Spleen (tissue), 11 donors: ENCODE results near the gene POLN. TPM values are rescaled to one million over a fixed set of nuclear protein-coding genes. Genes with fewer than 3 reads are reported as not detected.

Source experiments
- DNase-seq: peaks from one replicate; pipeline ENCODE4 v3.0.0-alpha.2; 2020
- H3K27ac ChIP-seq, 8 donors: fragments of 200-600 bp; sonication (generic) in 7 of 8; 1 replicate in 4 of 8; 2 replicates in 4 of 8; pipeline versions ENCODE4 v1.5.0 to v1.8.0; 2016 to 2021; ENCODE audit warnings: inconsistent platforms in 4 of 8, mild to moderate bottlenecking in 4 of 8, moderate library complexity in 1 of 8
- H3K27me3 ChIP-seq, 7 donors: fragments of 200-600 bp; sonication (generic) in 6 of 7; replicated peaks in 1 of 7; 1 replicate in 4 of 7; 2 replicates in 3 of 7; pipeline versions ENCODE4 v1.5.0 to v1.8.0; 2016 to 2021; ENCODE audit warnings: inconsistent platforms in 3 of 7, mild to moderate bottlenecking in 1 of 7
- H3K36me3 ChIP-seq, 6 donors: fragments of 200-600 bp; sonication (generic) in 5 of 6; 1 replicate in 4 of 6; 2 replicates in 2 of 6; pipeline versions ENCODE4 v1.5.0 to v1.8.0; 2016 to 2021; ENCODE audit warnings: inconsistent platforms in 2 of 6
- H3K4me1 ChIP-seq, 6 donors: fragments of 200-600 bp; sonication (generic) in 5 of 6; 1 replicate in 3 of 6; 2 replicates in 3 of 6; pipeline versions ENCODE4 v1.5.0 to v1.8.0; 2016 to 2021; ENCODE audit warnings: inconsistent platforms in 3 of 6
- H3K4me3 ChIP-seq, 8 donors: fragments of 200-600 bp; sonication (generic) in 7 of 8; 1 replicate in 4 of 8; 2 replicates in 4 of 8; pipeline versions ENCODE4 v1.5.0 to v1.8.0; 2016 to 2021; ENCODE audit warnings: inconsistent platforms in 4 of 8, mild to moderate bottlenecking in 4 of 8, moderate library complexity in 2 of 8
- H3K9me3 ChIP-seq, 8 donors: fragments of 200-600 bp; sonication (generic) in 7 of 8; 1 replicate in 4 of 8; 2 replicates in 4 of 8; pipeline versions ENCODE4 v1.5.0 to v1.8.0; 2016 to 2021; ENCODE audit warnings: inconsistent platforms in 4 of 8
- POLR2A ChIP-seq, 3 donors: fragments of 450-650 bp; IDR thresholded peaks; one replicate each; pipeline ENCODE4 v1.5.1; 2017; ENCODE audit warnings: antibody characterized with exemption in 3 of 3, mild to moderate bottlenecking in 1 of 3
- POLR2AphosphoS5 ChIP-seq, 3 donors: sonication (generic); formaldehyde crosslinking; IDR thresholded peaks; one replicate each; pipeline ENCODE4 v1.5.1; 2017; ENCODE audit warnings: antibody characterized with exemption in 3 of 3
- WGBS, 5 donors: extraction: QIAGEN DNeasy Blood & Tissue Kit in 3 of 5; methylation state at CpG; one replicate each; pipeline versions ENCODE4 v1.1.5 to v1.1.7; 2013 to 2018; 5-methylcytosine and 5-hydroxymethylcytosine counted together
- intact Hi-C: fragments of 100-400 bp; cut with DNase I; formaldehyde crosslinking; loops from one replicate; pipeline ENCODE4 v1.15.0; 2023; ENCODE audit warnings: low total_unique reads
- polyA plus RNA-seq, 3 donors: library from polyadenylated mRNA; stranded (reverse); fragments of 200-250 nt; gene quantifications; one replicate each; pipeline ENCODE4 v1.2.1, GENCODE V29; 2013
- total RNA-seq, 7 donors: library from RNA; depleted of rRNA in 3 of 7; stranded (reverse); fragments of >200 nt in 3 of 7; fragmentation: NEBNext Ultra II Directional in 4 of 7; extraction: Animal tissue kit (Norgen Biotek cat#: 25700) in 4 of 7; gene quantifications; one replicate each; pipeline versions ENCODE4 v1.1.0 to v1.2.1, GENCODE V29; 2016 to 2021
- TF ChIP-seq, protein P1 (sequence below), 11 experiments: fragments of 200-600 bp in 7 of 11; fragments of 450-650 bp in 4 of 11; sonication (generic) in 4 of 11; IDR thresholded peaks in 8 of 11; conservative IDR thresholded peaks in 3 of 11; 1 replicate in 7 of 11; 2 replicates in 4 of 11; pipeline versions ENCODE4 v1.4.0 to v1.8.0; 2016 to 2021; ENCODE audit warnings: antibody characterized with exemption in 11 of 11, inconsistent platforms in 4 of 11, mild to moderate bottlenecking in 1 of 11
- donor health status: healthy with polysubstance abuse.
- donor health status: DM: no; HTN: no; CAD: no; lungs with moderate emphysema.
- donor health status: DM: no; HTN: no; CAD: no.
- donor health status: Bipolar disorder and iron deficiency.
- donor health status: healthy.
- donor health status: DM: no; HTN: no; CAD: no.
- donor health status: DM: yes; HTN: yes; CAD: no.

POLN gene
- total and polyA plus RNA-seq, 10 donors: 1.2 to 3.5 (median 2.5) TPM

GRCh38 chr4:2125023-2125422 is 116.9 kb downstream of the POLN start:
- no peak overlapping the region for H3K4me3 ChIP-seq
- no peaks in the 10 kb centered on the region for H3K4me1 ChIP-seq
- DNase-seq: no peak
- WGBS, 5 donors: 85 to 98% (median 91%) methylated on average over 4 of the region's 4 CpGs
- H3K9me3 ChIP-seq: no peaks in the 10 kb centered on the region
- TF ChIP-seq, protein P1, sequence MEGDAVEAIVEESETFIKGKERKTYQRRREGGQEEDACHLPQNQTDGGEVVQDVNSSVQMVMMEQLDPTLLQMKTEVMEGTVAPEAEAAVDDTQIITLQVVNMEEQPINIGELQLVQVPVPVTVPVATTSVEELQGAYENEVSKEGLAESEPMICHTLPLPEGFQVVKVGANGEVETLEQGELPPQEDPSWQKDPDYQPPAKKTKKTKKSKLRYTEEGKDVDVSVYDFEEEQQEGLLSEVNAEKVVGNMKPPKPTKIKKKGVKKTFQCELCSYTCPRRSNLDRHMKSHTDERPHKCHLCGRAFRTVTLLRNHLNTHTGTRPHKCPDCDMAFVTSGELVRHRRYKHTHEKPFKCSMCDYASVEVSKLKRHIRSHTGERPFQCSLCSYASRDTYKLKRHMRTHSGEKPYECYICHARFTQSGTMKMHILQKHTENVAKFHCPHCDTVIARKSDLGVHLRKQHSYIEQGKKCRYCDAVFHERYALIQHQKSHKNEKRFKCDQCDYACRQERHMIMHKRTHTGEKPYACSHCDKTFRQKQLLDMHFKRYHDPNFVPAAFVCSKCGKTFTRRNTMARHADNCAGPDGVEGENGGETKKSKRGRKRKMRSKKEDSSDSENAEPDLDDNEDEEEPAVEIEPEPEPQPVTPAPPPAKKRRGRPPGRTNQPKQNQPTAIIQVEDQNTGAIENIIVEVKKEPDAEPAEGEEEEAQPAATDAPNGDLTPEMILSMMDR (IDR thresholded peaks at IDR 0.05 in 8 of 11, conservative IDR thresholded peaks at IDR 0.05 in 3 of 11): no peak
- TF ChIP-seq POLR2A (IDR thresholded peaks at IDR 0.05) (no peak), POLR2AphosphoS5 (IDR thresholded peaks at IDR 0.05) (no peak)
- intact Hi-C loops: no loop called here
- no peaks in the 10 kb centered on the region for H3K36me3 ChIP-seq
- no peak overlapping the region for H3K27ac ChIP-seq
- H3K27me3 ChIP-seq: no peaks in the 10 kb centered on the region

DNA sequence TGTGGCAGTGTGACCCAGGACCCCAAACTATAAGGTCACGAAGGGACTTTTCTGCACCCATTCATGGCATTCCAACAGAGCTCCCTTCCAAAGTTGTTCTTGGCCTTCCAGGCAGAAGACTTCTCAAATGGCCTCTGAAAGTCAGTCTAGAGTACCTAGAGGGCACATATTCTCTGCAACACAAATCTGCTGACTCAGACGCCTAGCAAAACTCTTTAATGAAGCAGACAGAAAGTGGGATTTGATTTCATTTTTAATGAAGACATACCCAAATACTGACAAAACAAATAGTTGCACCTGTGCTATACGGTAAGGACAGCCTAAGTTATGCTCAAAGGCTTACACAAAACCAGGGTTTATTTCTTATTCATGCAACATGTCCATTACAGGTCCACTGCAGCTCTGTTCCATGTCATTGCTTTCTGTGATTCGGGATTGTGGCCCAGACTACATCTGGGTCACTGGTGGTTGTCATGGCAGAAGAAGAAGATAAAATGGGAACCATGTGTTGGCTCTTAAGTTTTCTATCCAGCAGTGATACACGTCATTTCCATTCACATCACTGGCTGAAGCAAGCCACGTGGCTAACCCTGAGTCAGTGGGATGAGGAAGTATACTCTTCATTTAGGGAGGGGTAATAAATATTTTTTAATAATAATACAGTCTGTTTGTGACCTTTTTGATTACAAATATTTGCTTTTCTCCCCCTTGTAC is 125.1 kb downstream of the POLN start:
- no peak for DNase-seq
- 77 to 86% (median 79%) methylated on average over 6 of the region's 6 CpGs for WGBS, 5 donors
- H3K27ac ChIP-seq: no peak overlapping the region
- no peaks in the 10 kb centered on the region for H3K27me3 ChIP-seq
- H3K9me3 ChIP-seq: no peaks in the 10 kb centered on the region
- H3K4me1 ChIP-seq: no peaks in the 10 kb centered on the region
- H3K4me3 ChIP-seq: no peak overlapping the region
- TF ChIP-seq, protein P1 (IDR thresholded peaks at IDR 0.05 in 8 of 11, conservative IDR thresholded peaks at IDR 0.05 in 3 of 11): no peak
- TF ChIP-seq POLR2AphosphoS5 (IDR thresholded peaks at IDR 0.05): no peak
- no peak for TF ChIP-seq POLR2A (IDR thresholded peaks at IDR 0.05)
- intact Hi-C loops: no loop called here
- no peaks in the 10 kb centered on the region for H3K36me3 ChIP-seq

GRCh38 chr4:2105559-2105958 is 136.4 kb downstream of the POLN start:
- no peak overlapping the region for H3K4me3 ChIP-seq
- DNase-seq: no peak
- peaks cover 0 to 51% (median 39%) of the 10 kb centered on the region in 8 donors for H3K9me3 ChIP-seq
- TF ChIP-seq, protein P1 (IDR thresholded peaks at IDR 0.05 in 8 of 11, conservative IDR thresholded peaks at IDR 0.05 in 3 of 11): no peak
- TF ChIP-seq POLR2A (IDR thresholded peaks at IDR 0.05) (no peak), POLR2AphosphoS5 (IDR thresholded peaks at IDR 0.05) (no peak)
- H3K27ac ChIP-seq: no peak overlapping the region
- 88 to 100% (median 92%) methylated on average over 1 of the region's 1 CpG for WGBS, 5 donors
- no peaks in the 10 kb centered on the region for H3K4me1 ChIP-seq
- H3K36me3 ChIP-seq: no peaks in the 10 kb centered on the region
- H3K27me3 ChIP-seq: peaks cover 0 to 66% (median 0%) of the 10 kb centered on the region in 7 donors
- intact Hi-C loops: no loop called here

DNA sequence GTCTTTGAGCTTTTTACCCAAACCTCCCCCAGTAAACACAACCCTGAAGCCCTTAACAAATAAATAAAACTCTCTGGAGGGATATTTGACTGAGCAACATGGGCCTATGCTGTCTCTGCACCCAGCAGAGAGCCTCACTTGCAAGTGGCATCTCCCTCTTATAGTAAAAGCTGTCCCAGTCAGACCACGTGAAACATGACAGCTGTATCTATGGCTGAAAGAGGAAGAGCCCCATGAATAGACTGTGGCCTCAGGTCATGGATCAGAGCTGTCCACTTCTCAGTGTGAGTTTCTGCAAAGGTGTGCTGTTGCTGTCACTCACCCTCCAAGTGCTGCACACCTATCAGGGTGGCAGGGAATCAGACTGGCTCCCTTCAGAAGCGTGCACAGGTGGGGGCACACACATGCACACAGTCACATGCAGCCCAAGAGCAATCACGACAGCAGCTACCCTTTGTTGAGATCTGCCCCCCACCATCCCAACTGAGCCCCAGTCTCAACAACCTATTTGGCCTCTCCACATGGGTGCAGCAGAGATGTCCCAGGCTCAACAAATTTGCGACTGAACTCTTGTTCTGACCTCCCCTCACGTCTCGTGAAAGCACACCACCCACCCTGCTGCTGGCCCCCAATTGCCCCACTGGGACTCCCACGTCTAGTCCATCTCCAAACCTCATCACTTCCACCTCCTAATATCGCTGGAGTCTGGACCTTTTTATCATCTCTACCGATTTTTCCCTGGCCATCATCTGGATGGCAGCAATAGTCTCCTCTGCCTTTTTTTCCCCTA is 137.2 kb downstream of the POLN start:
- Histone ChIP-seq H3K4me1 (no peaks in the 10 kb centered on the region), H3K36me3 (no peaks in the 10 kb centered on the region), H3K9me3 (peaks cover 0 to 51% (median 39%) of the 10 kb centered on the region in 8 donors), H3K27ac (no peak overlapping the region), H3K4me3 (no peak overlapping the region), H3K27me3 (peaks cover 0 to 74% (median 0%) of the 10 kb centered on the region in 7 donors)
- no peak for DNase-seq
- WGBS, 5 donors: 74 to 85% (median 79%) methylated on average over 8 to 9 of the region's 9 CpGs
- no peak for TF ChIP-seq POLR2A (IDR thresholded peaks at IDR 0.05)
- TF ChIP-seq POLR2AphosphoS5 (IDR thresholded peaks at IDR 0.05): no peak
- TF ChIP-seq, protein P1 (IDR thresholded peaks at IDR 0.05 in 8 of 11, conservative IDR thresholded peaks at IDR 0.05 in 3 of 11): no peak
- intact Hi-C loops: no loop called here
